Prostate gland (tissue), 2 donors: ENCODE results near the gene SEC63. TPM values are rescaled to one million over a fixed set of nuclear protein-coding genes. Genes with fewer than 3 reads are reported as not detected.

Experiments
- DNase-seq: peaks from one replicate; pipeline ENCODE4 v3.0.0-alpha.2; 2019; ENCODE audit warnings: low spot score
- H3K27ac ChIP-seq, 2 donors: fragments of 200-600 bp; sonication (generic); 2 replicates each; pipeline ENCODE4 v1.5.1; 2017 to 2019
- H3K27me3 ChIP-seq: fragments of 200-600 bp; sonication (generic); replicated peaks from 2 replicates; pipeline ENCODE4 v1.5.1; 2019; ENCODE audit not compliant: insufficient read depth
- H3K36me3 ChIP-seq, 2 donors: fragments of 200-600 bp; sonication (generic); 1 replicate in 1 of 2; 2 replicates in 1 of 2; pipeline versions ENCODE4 v1.5.1 to v1.8.1; 2017 to 2019
- H3K4me1 ChIP-seq: fragments of 200-600 bp; sonication (generic); replicated peaks from 2 replicates; pipeline ENCODE4 v1.5.1; 2019
- H3K4me3 ChIP-seq, 2 donors: fragments of 200-600 bp; sonication (generic); 2 replicates each; pipeline ENCODE4 v1.5.1; 2017 to 2019
- H3K9me3 ChIP-seq: fragments of 200-600 bp; sonication (generic); 2 replicates; pipeline ENCODE4 v1.5.1; 2017
- POLR2A ChIP-seq: fragments of 450-650 bp; IDR thresholded peaks from one replicate; pipeline ENCODE4 v1.6.1; 2016; ENCODE audit warnings: antibody characterized with exemption, mild to moderate bottlenecking
- POLR2AphosphoS5 ChIP-seq: sonication (generic); formaldehyde crosslinking; IDR thresholded peaks from one replicate; pipeline ENCODE4 v1.6.1; 2017; ENCODE audit warnings: antibody characterized with exemption
- WGBS: methylation state at CpG from one replicate; pipeline ENCODE4 v1.1.5; 2018; 5-methylcytosine and 5-hydroxymethylcytosine counted together
- intact Hi-C: fragments of 100-400 bp; cut with DNase I; formaldehyde crosslinking; loops from one replicate; pipeline ENCODE4 v1.14.2; 2022
- total RNA-seq, 2 donors: library from RNA; depleted of rRNA; stranded (reverse); fragments of >200 nt; gene quantifications; one replicate each; pipeline ENCODE4 v1.1.0, GENCODE V29; 2016
- TF ChIP-seq, protein P1 (sequence below), 4 experiments: fragments of 200-600 bp in 2 of 4; fragments of 450-650 bp in 2 of 4; sonication (generic) in 2 of 4; IDR thresholded peaks; 1 replicate in 3 of 4; 2 replicates in 1 of 4; pipeline ENCODE4 v1.5.1; 2016 to 2019; ENCODE audit warnings: antibody characterized with exemption in 4 of 4, mild to moderate bottlenecking in 2 of 4, moderate library complexity in 2 of 4

The SEC63 gene
- total RNA-seq, 2 donors from 2014 or later, result 28.6 to 35.2 TPM

DNA sequence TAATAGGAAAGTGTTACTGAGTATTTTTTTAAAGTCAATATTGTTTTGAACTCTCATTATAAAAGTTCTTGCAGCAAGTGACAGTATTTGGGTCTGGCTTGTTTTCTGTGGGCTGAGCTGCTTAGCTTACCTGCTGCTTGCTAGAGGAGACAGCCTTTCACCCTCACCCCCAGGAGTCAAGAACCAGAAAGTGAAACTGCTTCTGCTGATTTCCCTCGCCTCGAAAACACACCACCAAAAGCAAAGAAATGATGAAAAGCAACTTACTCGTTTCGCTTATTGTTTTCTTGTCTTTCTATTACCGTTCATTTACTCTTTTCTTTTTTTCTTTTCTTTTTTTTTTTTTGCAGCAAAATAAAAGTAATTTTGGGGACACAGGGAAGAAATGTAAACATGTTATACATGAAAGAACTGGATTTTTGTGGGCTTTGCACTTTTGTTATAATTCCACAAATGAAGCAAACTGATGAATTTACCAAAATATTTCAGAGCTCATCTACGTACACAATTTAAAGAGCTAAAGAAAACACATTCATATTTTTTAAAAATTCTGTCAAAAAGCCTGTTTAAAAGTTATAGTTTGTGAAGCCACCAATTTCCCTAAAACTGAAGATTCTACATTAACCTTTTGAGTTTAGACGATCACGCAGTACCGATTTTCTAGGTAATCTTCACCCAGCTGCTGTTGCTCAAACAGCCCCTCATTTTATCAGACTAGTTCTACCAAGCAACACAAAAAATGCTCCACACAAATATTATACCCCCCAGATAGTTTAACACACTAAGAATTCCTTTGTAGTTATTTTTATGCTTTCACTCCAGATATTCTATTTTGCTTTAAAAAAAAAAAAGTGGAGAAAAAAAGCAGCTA lies 135.6 kb downstream of the SEC63 start:
- Histone ChIP-seq H3K4me3 (no peak overlapping the region), H3K27ac (no peak overlapping the region), H3K4me1 (no peaks in the 10 kb centered on the region), H3K27me3 (no peaks in the 10 kb centered on the region), H3K36me3 (no peaks in the 10 kb centered on the region), H3K9me3 (no peaks in the 10 kb centered on the region)
- intact Hi-C loops, result no loop called here
- TF ChIP-seq, protein P1, sequence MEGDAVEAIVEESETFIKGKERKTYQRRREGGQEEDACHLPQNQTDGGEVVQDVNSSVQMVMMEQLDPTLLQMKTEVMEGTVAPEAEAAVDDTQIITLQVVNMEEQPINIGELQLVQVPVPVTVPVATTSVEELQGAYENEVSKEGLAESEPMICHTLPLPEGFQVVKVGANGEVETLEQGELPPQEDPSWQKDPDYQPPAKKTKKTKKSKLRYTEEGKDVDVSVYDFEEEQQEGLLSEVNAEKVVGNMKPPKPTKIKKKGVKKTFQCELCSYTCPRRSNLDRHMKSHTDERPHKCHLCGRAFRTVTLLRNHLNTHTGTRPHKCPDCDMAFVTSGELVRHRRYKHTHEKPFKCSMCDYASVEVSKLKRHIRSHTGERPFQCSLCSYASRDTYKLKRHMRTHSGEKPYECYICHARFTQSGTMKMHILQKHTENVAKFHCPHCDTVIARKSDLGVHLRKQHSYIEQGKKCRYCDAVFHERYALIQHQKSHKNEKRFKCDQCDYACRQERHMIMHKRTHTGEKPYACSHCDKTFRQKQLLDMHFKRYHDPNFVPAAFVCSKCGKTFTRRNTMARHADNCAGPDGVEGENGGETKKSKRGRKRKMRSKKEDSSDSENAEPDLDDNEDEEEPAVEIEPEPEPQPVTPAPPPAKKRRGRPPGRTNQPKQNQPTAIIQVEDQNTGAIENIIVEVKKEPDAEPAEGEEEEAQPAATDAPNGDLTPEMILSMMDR (IDR thresholded peaks at IDR 0.05), result no peak
- TF ChIP-seq POLR2AphosphoS5, result no peak
- no peak for TF ChIP-seq POLR2A
- no peak for DNase-seq
- 81% methylated on average over 9 of the region's 9 CpGs for WGBS

DNA sequence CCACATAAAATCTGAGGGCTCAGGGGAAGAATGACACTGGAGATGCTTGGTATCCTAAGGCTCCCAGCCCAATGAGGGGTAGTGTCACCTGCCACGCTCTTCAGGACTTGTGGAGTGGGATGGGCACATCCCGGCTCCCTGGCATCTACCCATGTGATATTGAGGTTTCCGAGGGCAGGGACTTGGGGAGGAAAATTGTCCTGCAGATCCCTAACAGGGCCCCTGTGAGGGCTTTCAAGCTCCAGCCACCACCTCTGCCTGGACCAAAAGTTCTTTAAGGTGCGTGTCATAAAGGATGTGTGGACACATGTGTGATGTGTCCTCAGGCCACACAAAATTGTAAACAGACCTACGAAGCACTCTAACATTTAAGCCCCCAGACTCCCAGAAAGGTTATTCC lies 136.4 kb downstream of the SEC63 start:
- DNase-seq, result no peak
- Histone ChIP-seq H3K4me1 (no peaks in the 10 kb centered on the region), H3K27me3 (no peaks in the 10 kb centered on the region), H3K9me3 (no peaks in the 10 kb centered on the region), H3K4me3 (no peak overlapping the region), H3K36me3 (no peaks in the 10 kb centered on the region), H3K27ac (no peak overlapping the region)
- TF ChIP-seq POLR2AphosphoS5 (no peak), POLR2A (no peak)
- TF ChIP-seq, protein P1 (IDR thresholded peaks at IDR 0.05), result no peak
- 76% methylated on average over 5 of the region's 5 CpGs for WGBS
- intact Hi-C loops, result no loop called here

DNA sequence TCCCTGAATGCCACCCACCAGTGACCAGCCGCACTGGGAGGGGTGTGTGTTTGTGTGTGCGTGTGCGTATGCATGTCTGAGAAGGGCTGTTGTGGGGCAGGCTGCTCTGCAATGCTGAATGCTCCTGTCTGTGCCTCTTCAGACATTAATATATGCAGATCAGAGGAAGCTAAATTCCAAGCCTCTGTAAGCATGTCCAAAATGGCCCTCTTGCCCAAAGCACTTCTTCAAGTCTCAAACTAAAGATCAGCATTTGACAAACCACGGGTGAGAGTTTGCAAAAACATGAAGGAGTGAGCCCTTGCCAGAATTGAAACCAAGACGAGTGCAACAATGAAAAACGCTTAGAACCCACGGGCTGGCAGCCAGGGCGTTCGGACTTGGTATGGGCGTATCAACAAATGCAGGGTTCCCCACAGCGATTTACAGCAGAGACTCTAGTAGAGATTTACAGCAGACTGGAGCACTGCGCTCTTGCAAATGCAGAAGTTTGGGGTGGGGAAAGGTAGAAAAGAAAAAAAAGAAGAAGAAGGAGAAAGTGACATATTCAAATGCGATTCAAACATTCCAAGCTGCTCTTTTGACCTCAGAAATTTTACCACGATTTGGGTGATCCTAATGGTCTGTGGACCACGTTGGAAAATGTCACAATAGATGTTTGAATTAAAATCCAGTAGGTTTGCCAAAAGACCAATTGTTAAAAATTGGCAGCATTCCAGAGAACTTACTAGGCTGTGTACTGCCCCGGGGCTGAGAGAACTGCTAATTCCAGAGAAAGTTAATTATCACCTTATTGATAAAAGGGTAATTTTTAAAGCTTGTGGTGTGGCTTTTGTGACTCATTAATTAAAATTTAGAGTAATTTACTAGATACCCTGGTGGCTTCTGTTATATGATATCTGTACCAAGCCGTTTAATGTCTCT lies 137.4 kb downstream of the SEC63 start:
- DNase-seq, result no peak
- no peak overlapping the region for H3K27ac ChIP-seq

DNA sequence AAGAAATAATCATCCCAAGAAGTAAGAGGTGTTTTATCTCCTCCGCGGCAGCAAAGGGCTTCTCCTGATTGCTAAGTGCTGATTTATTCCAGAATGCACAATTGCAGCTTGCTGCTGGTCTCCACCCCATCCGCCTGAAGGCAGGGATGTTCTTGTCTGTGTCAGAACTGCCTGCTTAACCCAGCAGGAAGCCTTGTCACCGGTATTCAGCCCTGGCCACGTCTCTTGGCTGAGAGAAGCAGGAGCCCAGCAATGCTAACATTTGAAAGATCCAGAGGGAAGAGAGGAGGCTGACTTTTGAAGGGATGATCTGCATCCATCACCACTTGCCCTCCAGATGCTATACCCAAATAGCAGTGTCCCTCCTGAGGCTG lies 138.1 kb downstream of the SEC63 start:
- Histone ChIP-seq H3K36me3 (no peaks in the 10 kb centered on the region), H3K27me3 (no peaks in the 10 kb centered on the region), H3K9me3 (no peaks in the 10 kb centered on the region), H3K4me3 (peak overlapping the region in 1 of 2 donors; percentile 2), H3K27ac (no peak overlapping the region), H3K4me1 (no peaks in the 10 kb centered on the region)
- 29% methylated on average over 5 of the region's 5 CpGs for WGBS
- no peak for TF ChIP-seq POLR2AphosphoS5
- TF ChIP-seq POLR2A, result no peak
- TF ChIP-seq, protein P1 (IDR thresholded peaks at IDR 0.05), result no peak
- intact Hi-C loops, result no loop called here
- DNase-seq, result peak; percentile 12

More for the DNA sequence above, 137.4 kb downstream of the SEC63 start:
- TF ChIP-seq, protein P1 (IDR thresholded peaks at IDR 0.05), result no peak
- TF ChIP-seq POLR2A (no peak), POLR2AphosphoS5 (no peak)
- H3K9me3 ChIP-seq, result no peaks in the 10 kb centered on the region
- no peaks in the 10 kb centered on the region for H3K27me3 ChIP-seq
- no peaks in the 10 kb centered on the region for H3K4me1 ChIP-seq
- H3K4me3 ChIP-seq, result peak overlapping the region; percentile 1 to 2
- no peaks in the 10 kb centered on the region for H3K36me3 ChIP-seq
- 15% methylated on average over 17 of the region's 17 CpGs for WGBS
- intact Hi-C loops, result no loop called here
